HepG2 (cell line): ENCODE measurements around the gene TBXA2R. TPM values are rescaled to one million over a fixed set of nuclear protein-coding genes. Genes with fewer than 3 reads are reported as not detected.

Source experiments
- EP300 ChIP-seq, 3 experiments: sonication (generic) in 1 of 3; formaldehyde crosslinking in 1 of 3; IDR thresholded peaks; 2 replicates each; pipeline versions ENCODE4 v1.5.1 to v1.6.1; 2011 to 2020; ENCODE audit warnings: low read depth in 2 of 3, low read length in 2 of 3, borderline replicate concordance in 1 of 3, improper control_type of control experiment in 1 of 3, mild to moderate bottlenecking in 1 of 3, missing genetic modification reagents in 1 of 3, moderate library complexity in 1 of 3
- HES4 ChIP-seq: sonication (generic); formaldehyde crosslinking; IDR thresholded peaks from 2 replicates; pipeline ENCODE4 v1.9.0; 2021; ENCODE audit warnings: mild to moderate bottlenecking, missing genetic modification reagents, borderline replicate concordance
- HMG20B ChIP-seq: conservative IDR thresholded peaks from 2 replicates; pipeline ENCODE4 v1.6.1; 2016; ENCODE audit warnings: missing genetic modification reagents, missing compliant biosample characterization
- KIAA2018 ChIP-seq: sonication (generic); formaldehyde crosslinking; IDR thresholded peaks from 2 replicates; pipeline ENCODE4 v1.5.0; 2020; ENCODE audit warnings: mild to moderate bottlenecking, missing genetic modification reagents, borderline replicate concordance
- NRL ChIP-seq: sonication (generic); formaldehyde crosslinking; IDR thresholded peaks from 2 replicates; pipeline ENCODE4 v1.5.0; 2020; ENCODE audit warnings: missing genetic modification reagents, mild to moderate bottlenecking, moderate library complexity, borderline replicate concordance
- SKI ChIP-seq: fragments of 450-650 bp; IDR thresholded peaks from one replicate; pipeline ENCODE4 v1.6.1; 2018; ENCODE audit warnings: mild to moderate bottlenecking; ENCODE audit not compliant: partially characterized antibody
- SOX6 ChIP-seq, 2 experiments: fragments of 450-650 bp in 1 of 2; sonication (generic) in 1 of 2; formaldehyde crosslinking in 1 of 2; IDR thresholded peaks; 2 replicates each; pipeline versions ENCODE4 v1.4.0 to v1.6.1; 2017 to 2020; ENCODE audit warnings: antibody characterized with exemption in 1 of 2, mild to moderate bottlenecking in 1 of 2, missing genetic modification reagents in 1 of 2
- THAP8 ChIP-seq: sonication (generic); formaldehyde crosslinking; IDR thresholded peaks from 2 replicates; pipeline ENCODE4 v1.5.1; 2020; ENCODE audit warnings: missing genetic modification reagents, mild to moderate bottlenecking, borderline replicate concordance
- TP53 ChIP-seq: sonication (generic); formaldehyde crosslinking; conservative IDR thresholded peaks from 2 replicates; pipeline ENCODE4 v1.4.0; 2020; ENCODE audit warnings: missing genetic modification reagents
- ZBTB21 ChIP-seq: sonication (generic); formaldehyde crosslinking; IDR thresholded peaks from 2 replicates; pipeline ENCODE4 v1.4.0; 2020; ENCODE audit warnings: missing genetic modification reagents
- ZFP62 ChIP-seq: sonication (generic); formaldehyde crosslinking; IDR thresholded peaks from 2 replicates; pipeline ENCODE4 v1.4.0; 2020; ENCODE audit warnings: missing genetic modification reagents
- ZMYM3 ChIP-seq: sonication (generic); formaldehyde crosslinking; IDR thresholded peaks from 2 replicates; pipeline ENCODE4 v1.5.1; 2020; ENCODE audit warnings: mild to moderate bottlenecking, missing genetic modification reagents
- ZMYM4 ChIP-seq: sonication (generic); formaldehyde crosslinking; IDR thresholded peaks from 2 replicates; pipeline ENCODE4 v1.8.1; 2023; ENCODE audit warnings: mild to moderate bottlenecking, missing genetic modification reagents
- ZNF329 ChIP-seq: sonication (generic); formaldehyde crosslinking; IDR thresholded peaks from 2 replicates; pipeline ENCODE4 v1.9.0; 2021; ENCODE audit warnings: low read depth, mild to moderate bottlenecking, missing genetic modification reagents
- ZNF670 ChIP-seq: sonication (generic); formaldehyde crosslinking; IDR thresholded peaks from 2 replicates; pipeline ENCODE4 v1.8.0; 2022; ENCODE audit warnings: mild to moderate bottlenecking, missing genetic modification reagents, borderline replicate concordance
- ZNF773 ChIP-seq: sonication (generic); formaldehyde crosslinking; IDR thresholded peaks from 2 replicates; pipeline ENCODE4 v1.4.0; 2020; ENCODE audit warnings: missing genetic modification reagents, borderline replicate concordance
- polyA plus RNA-seq, 8 experiments: library from polyadenylated mRNA; depleted of rRNA in 3 of 8; stranded (reverse) in 7 of 8; unstranded in 1 of 8; fragments of >200 nt; fragmentation: Illumina TruSeq in 4 of 8; extraction: Trizol in 4 of 8; gene quantifications; 2 replicates each; pipeline versions ENCODE4 v1.2.1 to v1.2.3, GENCODE V29; 2011 to 2016; ENCODE audit warnings: low read depth in 4 of 8, missing spikeins in 1 of 8, mixed read lengths in 1 of 8; ENCODE audit not compliant: insufficient read depth in 1 of 8
- total RNA-seq, 5 experiments: library from RNA; depleted of rRNA; stranded (reverse); fragments of >200 nt; fragmentation: Illumina TruSeq; extraction: Trizol; gene quantifications; 2 replicates each; pipeline ENCODE4 v1.2.3, GENCODE V29; 2016; ENCODE audit warnings: low read depth in 1 of 5
- TF ChIP-seq, protein P1 (sequence below): sonication (generic); formaldehyde crosslinking; IDR thresholded peaks from 2 replicates; pipeline ENCODE4 v1.4.0; 2020; ENCODE audit warnings: low read depth, mild to moderate bottlenecking, missing genetic modification reagents

The TBXA2R gene
- total and polyA plus RNA-seq, 2 of the 13 experiments (the other 11 are each of a cell fraction or from before 2014, with no cell fraction given), result 0.09 TPM; not detected in 1

DNA sequence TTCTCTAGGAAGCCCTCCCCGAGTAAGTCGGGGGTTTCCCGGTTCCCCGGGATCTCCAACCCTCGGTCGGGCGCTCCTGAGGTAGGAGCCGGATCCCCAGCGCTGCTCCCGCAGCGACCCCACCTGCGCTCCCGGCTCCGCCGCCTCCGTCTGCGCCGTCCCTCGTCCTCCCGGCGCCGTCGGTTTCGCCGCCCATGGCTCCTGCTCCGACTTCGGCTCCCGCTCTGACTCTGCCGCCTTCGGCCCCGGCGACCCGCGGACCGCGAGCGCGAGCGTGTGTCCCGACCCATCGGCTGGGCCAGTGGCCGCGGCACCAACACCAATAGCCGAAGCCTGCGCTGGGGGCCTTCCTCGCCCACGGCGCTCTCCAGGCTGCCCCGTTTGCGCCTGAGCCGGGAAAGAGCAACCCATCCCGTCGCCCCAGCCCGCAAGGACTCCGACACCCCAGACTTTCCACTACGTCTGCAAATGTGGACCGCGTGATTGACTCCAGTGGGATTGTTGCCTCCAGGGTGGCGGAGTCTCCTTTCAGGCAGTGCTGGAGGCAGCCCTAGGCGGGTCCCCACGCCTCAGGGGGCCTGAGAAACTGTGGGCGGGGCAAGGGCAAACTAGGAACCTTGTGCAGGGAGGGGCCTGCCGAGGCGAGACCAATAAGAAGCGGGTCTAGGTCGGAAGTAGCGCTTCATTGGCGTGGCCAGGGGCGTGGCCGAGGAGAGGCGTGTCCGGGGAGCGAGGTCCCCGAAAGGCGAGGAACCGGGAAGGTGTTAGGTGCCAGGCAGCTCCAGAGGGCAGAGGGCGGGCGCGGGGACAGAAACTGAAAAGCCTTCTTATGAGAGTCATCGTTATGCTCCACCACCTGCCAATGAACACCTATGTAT, 20.0 kb upstream of the TBXA2R start, which contains the start of gene CACTIN (continued):
- no peak for TF ChIP-seq ZNF329 (CRISPR knock-in tag)
- TF ChIP-seq EP300 (IDR thresholded peaks at IDR 0.05; ENCODE audit: low read depth in 2 of 2, low read length in 2 of 2), result peak in 1 of 2 experiments; percentile 25; a peak in 1 of 4 replicates
- peak; percentile 23; the same call in 1 of the 2 replicates for TF ChIP-seq EP300 (CRISPR knock-in tag; IDR thresholded peaks at IDR 0.05; ENCODE audit: borderline replicate concordance)
- peak; percentile 75; the same call in 1 of the 2 replicates for TF ChIP-seq KIAA2018 (CRISPR knock-in tag)
- 0 out of 2 replicates have a peak, but pooled peaks have one; percentile 60 for TF ChIP-seq ZFP62 (CRISPR knock-in tag)
- TF ChIP-seq ZMYM4 (CRISPR knock-in tag), result peak; percentile 68
- peak; percentile 9 for TF ChIP-seq SKI
- TF ChIP-seq ZMYM3, result no peak
- TF ChIP-seq NRL, result peak; percentile 67
- peak; percentile 91; the same call in 1 of the 2 replicates for TF ChIP-seq THAP8 (CRISPR knock-in tag)
- TF ChIP-seq TP53 (CRISPR knock-in tag), result no peak; the same call in 1 of the 2 replicates
- peak; percentile 43; the same call in 1 of the 2 replicates for TF ChIP-seq HMG20B (CRISPR knock-in tag)
- no peak for TF ChIP-seq SOX6 (IDR thresholded peaks at IDR 0.05)
- TF ChIP-seq SOX6 (CRISPR knock-in tag; IDR thresholded peaks at IDR 0.05), result peak; percentile 60; the same call in 1 of the 2 replicates
- TF ChIP-seq, protein P1, sequence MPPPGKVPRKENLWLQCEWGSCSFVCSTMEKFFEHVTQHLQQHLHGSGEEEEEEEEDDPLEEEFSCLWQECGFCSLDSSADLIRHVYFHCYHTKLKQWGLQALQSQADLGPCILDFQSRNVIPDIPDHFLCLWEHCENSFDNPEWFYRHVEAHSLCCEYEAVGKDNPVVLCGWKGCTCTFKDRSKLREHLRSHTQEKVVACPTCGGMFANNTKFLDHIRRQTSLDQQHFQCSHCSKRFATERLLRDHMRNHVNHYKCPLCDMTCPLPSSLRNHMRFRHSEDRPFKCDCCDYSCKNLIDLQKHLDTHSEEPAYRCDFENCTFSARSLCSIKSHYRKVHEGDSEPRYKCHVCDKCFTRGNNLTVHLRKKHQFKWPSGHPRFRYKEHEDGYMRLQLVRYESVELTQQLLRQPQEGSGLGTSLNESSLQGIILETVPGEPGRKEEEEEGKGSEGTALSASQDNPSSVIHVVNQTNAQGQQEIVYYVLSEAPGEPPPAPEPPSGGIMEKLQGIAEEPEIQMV, result peak; percentile 94
- no peak for TF ChIP-seq ZNF773 (CRISPR knock-in tag)
- TF ChIP-seq ZBTB21 (CRISPR knock-in tag), result no peak
- TF ChIP-seq ZNF670 (CRISPR knock-in tag), result 0 out of 2 replicates have a peak, but pooled peaks have one; percentile 36
- peak; percentile 88 for TF ChIP-seq HES4 (CRISPR knock-in tag)
